GM21786 (cell line): Measurements from ENCODE around the gene SLC36A3.
"Not testable (repeated sequence)": the region's sequence is repeated elsewhere in the genome, so short reads cannot be mapped to it uniquely, and the experiment has no call there.

Source experiments
- ATAC-seq: cut with Tn5 transposase; IDR thresholded peaks from one replicate; pipeline ENCODE4 v1.9.1; 2021; ENCODE audit not compliant: unreplicated experiment

SLC36A3 gene

DNA sequence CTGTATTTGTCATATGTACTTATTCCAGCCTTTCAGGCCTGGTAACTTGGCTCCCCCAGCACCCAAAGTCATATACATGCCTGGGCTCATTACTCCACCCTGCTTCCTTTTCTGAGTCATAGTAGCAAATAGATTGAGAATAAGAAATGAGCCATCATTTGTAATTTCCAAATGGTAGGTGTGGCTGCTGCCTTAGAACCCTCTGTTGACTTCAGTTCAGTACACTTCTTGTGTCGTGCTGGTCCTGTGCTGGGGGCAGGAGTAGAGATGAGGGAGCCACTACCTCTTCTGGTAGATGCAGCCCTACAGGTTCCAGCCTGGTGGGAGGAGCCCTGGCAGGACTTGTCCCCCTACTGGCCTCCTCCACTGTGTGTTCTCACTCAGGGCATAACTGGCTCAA, 39.5 kb downstream of the SLC36A3 start:
- ATAC-seq = no peak

DNA sequence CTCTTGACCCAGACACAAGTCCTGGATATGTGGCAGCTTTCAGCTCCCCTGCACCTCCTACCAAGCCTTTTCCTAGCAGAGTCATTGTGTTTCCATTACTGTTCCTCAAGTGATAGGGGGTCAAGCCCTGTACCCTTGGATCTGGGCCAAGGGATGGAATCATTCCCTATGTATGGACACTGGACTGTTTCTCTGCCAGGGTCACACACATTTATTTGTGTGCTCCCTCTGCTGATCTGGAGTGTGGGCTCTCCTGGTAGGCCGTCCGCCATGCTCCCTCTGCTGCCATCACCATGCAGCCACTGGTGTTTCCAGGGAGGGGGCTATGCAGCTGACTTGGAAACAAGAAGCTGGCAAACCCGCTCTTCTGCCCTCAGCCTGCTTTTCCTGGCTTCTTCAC, 41.0 kb downstream of the SLC36A3 start:
- ATAC-seq = no peak

DNA sequence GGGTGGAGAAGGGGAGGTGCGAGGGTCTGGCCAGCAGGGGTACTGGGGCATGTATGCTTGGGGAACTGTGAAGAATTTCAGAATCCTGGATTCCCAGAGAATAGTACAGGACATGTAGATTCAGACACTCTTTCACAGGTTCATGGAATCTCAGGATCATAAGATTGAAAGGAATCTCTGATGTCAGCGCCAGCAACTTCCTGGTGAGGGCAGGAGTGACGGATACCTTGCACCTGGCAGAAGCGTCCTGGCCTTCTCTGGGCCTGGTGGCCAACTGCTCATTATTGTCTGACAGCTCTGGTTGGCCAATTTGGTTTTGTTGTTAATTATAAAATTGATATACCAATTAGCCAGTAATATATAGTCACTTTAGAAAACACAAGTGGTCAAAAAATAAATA, 43.6 kb downstream of the SLC36A3 start:
- no peak for ATAC-seq

DNA sequence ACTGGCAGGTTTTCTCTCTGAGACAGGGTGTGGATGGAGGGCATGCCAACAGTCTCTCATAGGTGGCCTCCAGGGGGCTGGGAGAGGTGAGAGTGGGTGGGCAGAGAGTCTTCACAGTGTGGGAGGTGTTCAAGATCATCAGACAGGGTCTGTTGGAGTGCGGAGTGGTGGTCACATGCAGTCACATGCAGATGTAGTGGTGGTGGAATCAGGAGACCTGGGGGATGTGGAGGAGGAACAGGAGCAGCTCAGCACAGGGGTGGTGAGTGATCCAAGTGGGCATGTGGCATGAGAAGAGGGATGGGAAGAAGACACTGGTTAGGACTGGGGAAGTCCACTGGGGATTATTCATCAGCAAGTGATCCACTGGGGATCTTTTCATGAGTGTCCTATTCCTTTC, 44.8 kb downstream of the SLC36A3 start:
- no peak for ATAC-seq

DNA sequence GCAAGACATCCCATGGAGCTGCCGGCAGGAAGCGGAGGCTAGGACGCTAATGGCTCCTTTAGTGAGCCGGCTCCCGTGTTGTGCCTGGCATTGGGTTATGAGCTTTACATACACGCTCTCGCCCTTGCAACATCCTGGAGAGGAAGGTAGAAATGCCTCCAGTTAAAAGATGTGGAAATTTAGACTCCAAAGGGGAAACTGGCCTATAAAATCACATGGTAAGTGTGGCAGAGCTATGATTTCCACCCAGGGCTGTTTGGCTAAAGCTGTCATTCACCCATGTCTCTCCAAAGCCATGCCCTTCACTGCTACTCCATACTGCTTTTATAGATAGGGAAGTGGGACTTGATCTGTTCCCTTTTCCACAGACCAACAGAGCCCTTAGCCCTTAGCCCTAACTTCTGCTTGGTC, 45.4 kb downstream of the SLC36A3 start:
- ATAC-seq = no peak

DNA sequence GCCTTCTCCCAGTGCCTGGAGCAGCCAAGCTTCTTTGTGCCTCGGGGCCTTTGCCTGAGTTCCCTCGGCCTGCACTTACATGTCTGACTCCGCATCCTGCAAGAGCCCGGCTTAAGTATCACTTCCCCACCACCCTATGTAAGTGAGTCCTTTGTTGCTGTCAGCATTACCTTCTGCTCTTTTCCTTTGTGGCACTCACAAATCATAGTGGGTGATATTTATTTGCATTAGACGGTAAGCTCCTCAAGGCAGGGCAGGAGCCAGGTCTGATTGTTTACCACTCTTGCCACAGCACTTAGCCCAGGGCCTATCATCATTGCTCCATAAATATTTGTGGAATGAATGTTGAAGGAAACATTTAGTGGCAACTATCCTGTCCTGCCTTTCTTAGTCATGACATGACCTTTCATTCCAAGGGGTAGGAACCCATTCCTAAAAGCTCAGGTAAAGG, 45.8 kb downstream of the SLC36A3 start:
- peak; percentile 25 for ATAC-seq

DNA sequence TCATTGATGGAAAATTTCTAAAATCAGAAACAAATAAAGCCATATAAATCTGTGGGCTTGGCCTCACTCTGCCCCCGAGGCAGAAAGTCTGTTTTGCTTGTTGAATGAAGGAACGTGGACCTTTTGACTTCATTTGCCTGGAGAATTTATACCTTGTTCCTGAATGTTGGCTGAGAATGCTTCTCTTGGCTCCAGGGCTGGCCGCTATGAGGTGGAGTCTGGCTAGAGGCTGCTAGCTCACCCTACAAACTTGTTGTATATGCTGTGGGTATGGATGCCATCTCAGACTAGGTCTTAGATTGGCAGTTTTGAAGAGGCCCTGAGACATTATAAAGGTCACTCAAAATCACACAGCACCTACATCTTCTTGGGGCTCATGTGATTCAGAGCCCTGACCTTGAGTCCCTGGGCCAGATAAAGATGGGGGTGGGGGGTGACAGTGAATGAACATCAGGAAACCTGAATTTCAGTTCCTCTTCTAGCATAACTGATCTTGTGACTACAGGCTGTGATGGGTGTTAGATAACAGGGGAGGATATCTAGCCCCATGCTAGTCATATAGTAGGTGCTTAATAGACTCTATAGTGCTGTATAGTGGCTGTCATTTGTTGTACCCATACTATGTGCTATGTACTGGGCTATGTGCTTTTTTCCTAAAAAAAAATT, 47.8 kb downstream of the SLC36A3 start:
- ATAC-seq = peak; percentile 47

DNA sequence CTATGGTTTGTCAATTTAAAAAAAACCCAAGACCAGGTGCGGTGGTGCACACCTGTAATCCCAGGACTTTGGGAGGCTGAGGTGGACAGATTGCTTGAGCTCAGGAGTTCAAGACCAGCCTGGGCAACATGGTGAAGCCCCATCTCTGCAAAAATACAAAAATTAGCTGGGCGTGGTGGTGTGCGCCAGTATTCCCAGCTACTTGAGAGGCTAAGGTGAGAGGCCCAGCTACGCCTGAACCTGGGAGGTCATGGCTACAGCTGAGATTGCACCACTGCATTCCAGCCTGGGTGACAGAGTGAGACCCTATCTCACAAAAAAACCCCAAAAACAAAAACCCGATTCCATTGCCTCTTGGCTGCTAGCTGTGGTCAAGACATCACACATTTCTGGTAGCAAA, 48.6 kb downstream of the SLC36A3 start:
- ATAC-seq = not testable (repeated sequence)

DNA sequence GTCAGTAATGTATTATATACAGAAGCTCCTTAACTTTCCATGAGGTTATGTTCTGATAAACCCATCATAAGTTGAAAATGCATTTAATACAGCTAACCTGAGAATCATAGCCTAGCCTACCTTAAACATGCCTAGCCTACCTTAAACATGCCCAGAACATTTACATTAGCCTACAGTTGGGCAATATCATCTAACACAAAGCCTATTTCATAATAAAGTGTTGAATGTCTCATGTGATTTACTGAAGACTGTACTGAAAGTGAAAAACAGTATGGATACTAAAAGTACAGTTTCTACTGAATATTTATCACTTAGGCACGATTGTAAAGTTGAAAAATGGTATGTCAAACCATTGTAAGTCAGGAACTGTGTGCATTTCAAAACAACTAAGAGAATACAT, 49.0 kb downstream of the SLC36A3 start:
- no peak for ATAC-seq

DNA sequence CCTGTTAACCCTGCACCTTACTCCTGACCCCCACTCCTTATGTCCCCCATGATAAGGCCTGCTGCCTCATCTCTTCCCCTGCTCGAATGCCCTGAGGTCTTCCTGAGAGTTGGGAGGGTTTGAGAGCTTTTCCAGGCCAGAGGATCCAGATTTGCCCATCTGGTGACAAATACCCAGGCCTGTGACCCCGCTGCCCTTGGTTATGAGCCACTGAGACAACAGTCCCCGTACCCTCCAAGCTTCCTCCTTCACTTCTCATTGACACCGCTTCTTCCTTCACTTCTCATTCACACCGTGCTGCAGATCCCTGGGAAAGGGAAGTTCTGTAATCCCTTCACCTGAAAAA, 50.0 kb downstream of the SLC36A3 start:
- no peak for ATAC-seq

DNA sequence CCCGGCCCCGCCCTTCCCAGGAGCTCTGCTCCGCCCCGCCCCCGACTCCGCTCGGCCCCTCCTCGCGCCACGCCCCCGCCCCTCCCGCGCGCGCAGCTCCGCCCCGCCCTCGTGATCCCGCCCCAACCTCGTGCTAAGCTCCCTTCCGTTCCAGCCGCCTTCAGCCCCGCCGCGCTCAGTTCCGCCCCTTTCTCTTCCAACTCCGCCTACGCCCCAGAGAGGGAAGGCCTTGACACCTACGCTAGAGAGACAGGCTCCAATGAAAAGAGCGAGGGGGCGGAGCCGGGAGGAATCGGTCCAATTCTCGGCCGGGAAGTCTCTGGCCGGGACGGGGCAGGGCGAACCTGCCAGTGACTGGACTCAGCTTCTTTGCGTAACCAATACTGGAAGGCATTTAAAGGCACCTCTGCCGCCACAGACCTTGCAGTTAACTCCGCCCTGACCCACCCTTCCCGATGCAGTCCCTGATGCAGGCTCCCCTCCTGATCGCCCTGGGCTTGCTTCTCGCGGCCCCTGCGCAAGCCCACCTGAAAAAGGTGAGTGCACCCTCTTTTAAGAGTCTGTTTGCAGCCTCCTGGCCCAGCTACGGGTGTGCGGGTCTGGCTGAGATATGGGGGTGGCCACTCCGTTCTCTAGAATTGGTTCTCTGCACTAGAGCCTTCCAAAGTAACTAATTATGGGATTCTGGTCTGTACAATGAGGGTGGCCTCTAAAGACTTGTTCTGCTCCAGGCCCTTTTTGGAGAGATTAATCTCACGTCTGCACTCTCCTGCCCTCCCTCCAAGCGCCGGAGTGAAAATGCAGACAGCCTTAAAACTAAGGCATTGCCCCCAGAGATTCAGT, 50.6 kb downstream of the SLC36A3 start, which contains the start of gene GM2A:
GM2A (plus strand) TSS at position 424 of the 843 bp plus-strand sequence; CDS start at position 456, 32 bp downstream.
- peak; percentile 82 for ATAC-seq

DNA sequence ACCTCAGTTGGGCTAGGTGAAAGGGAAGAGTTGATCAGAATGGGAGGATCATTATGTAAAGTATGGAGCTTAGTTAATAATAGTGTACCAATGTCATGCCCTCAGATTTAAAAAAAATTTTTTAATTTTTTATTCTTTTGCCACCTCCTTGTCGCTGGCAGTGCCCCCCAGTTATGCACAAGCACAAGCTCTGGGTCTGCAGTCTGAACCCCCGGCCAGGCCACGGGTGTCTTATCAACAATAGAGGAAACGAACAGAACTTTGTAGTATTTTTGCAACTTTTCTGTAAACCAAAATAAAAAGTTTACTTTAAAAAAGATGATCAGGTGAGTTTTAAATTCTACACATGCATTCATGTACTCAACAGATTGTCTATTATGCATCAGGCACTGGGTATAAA, 51.9 kb downstream of the SLC36A3 start:
- no peak for ATAC-seq

DNA sequence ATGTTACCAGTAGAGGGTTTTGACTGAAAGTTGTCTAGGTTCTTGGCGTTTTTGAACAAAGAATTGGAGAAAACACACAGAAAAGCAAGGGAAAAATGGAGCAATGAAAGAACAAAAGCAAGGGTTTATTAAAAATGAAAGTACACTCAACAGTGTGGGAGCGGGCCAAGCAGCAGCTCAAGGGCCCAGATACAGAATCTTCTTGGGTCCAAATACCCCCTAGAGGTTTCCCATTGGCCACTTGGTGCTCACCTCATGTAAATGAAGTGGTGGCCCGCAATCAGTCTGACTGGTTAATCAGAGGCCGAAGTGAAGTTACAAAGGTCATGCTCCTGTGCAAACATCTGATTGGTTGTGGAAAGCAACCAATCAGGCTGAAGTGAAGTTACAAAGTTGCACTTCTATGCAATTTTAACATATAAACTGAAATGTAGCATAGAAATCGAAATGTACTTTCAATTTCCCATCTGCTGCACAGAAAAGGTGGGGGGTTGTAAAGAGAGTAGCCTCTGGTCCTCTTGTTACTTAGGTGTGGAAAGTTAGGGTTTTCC, 52.5 kb downstream of the SLC36A3 start:
- no peak for ATAC-seq

DNA sequence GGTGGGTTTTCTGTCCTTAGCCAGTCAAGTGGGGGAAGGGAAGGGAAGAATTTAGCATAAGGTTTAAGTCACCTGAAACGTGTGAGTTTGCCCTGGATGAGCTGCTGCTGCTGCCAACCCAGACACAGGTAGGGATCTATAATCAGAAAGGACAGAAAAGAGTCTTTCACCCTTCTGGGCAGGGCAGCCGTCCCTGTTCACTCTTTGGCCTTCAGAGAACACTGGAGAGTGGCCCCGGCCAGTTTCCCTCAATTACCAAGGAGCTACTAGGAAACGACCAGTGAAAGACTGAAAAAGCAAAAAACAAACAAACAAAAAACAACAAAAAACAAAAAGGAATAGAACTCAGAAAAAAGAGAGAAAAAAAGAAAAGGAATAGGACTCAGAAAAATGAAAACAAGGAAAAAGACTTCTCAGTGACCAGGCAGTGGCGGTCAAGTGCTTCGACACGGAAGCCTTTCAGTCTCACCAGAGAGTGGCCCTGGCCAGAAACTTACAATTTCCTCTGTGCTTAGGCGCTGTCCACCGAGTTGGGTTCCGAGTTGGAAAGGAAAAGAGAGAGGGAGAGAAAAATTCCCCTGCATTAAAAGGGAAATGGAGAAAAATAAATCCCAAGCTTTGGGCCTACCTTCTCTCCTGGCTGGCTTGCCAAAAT, 53.1 kb downstream of the SLC36A3 start:
- ATAC-seq = no peak

DNA sequence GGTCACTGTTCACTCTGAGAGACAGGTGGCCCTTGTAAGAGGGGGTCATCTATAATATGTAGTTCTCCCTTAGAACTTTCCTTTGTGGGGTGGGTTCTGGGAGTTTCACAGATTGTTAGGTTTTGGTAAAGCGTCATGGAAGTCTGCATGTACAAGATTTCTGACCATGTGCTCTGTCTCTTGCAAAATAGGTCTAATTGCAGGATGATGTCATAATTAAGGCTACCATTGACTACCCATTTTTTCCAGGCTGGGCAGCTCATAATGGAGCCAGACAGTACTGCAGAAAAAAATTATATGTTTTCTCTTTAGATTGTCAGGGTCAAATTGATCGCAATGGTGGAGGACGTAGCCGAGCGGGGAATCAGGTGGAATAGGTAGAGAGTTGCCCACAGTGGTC, 54.3 kb downstream of the SLC36A3 start:
- no peak for ATAC-seq

DNA sequence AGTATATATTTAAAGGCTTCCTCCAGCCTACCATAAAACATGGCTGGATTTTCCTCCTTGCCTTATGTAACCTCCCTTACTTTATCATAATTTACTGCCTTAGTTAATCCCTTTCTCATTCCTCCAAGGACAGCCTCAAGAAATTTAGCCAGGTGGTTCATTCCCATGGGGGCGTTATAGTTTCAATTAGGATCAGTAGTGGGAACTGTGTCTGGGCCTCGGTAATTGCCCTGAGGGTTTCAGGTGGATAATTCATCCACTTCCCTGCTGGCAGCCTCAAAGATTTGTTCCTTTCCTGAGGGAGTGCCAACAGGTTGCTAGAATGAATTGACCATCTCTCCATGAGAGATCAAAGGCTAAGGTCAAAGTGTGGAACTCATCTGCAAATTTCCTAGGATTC, 54.9 kb downstream of the SLC36A3 start:
- no peak for ATAC-seq

DNA sequence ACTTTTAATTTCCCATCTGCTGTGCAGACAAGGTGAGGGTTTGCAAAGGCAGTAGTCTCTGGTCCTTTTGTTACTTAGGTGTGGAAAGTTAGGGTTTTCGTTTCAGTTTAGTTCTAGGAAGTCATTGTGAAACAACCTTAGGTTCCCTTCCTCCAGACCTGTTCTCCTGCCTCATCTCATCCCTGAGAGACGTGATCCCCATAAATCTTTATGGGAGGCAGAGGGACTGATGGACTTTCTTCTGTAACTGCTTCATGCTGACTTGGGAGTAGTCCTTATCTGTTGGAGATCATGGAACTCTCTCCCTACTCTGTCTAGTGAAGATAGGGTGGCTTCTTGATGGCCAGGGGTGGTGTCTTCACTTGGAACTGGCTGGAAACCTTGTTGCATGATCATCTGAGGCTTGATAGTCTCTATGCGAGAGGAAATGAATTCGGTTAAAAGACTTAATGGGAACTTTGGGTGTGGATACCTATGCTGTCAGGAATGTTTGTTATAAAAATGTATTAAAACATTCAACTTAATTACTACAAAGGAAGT, 57.8 kb downstream of the SLC36A3 start:
- no peak for ATAC-seq

DNA sequence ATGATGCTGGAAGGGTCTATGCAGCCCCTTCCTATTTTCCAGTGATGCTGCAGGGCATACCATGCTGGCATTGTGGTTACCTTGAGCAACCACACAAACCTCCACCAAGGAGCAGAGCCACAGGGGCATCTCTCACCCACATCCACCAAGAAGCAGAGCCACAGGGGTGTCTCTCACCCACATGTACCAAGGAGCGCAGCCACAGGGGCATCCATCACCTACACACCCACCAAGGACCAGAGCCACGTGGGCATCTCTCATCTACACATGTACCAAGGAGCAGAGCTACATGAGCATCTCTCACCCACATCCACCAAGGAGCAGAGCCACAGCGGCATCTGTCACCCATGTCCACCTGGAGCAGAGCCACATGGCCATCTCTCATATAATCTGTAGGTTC, 59.4 kb downstream of the SLC36A3 start:
- ATAC-seq = no peak

DNA sequence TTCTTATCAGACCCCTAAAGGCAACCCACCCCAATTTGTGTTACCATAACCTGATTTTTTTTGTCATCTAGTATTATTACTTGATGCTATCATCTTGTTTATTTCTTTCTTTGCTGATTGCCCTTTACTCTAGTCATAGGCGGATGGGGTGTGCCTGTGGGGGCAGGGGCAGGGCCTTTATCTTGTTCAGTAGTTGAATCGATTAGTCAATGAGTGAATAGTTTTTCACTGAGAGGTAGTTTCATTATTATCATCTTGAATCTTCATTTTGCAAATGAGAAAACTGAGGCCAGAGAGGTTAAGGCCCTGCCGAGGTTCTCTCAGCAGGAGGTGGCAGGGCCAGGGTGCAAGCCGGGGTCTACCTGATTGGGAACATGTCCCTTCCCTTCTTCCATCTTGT, 60.0 kb downstream of the SLC36A3 start:
- no peak for ATAC-seq

DNA sequence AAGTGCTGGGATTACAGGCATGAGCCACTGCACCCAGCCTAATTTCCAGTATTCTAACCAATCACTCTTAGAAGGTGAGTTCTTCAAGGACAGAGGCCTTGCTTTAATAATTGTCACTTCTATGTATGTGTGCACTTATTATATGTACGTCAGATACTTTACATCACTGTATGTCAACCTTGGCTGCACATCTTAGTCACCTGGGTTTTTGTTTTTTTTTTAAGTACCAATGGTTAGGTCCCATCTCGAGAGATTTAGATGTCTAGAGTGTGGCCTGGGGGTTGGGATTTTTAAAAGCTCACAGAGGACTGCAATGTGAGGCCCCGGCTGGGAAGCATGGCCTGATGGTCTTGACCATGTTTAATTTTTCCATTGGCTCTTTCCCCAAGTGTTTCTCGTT, 60.4 kb downstream of the SLC36A3 start:
- ATAC-seq = no peak

DNA sequence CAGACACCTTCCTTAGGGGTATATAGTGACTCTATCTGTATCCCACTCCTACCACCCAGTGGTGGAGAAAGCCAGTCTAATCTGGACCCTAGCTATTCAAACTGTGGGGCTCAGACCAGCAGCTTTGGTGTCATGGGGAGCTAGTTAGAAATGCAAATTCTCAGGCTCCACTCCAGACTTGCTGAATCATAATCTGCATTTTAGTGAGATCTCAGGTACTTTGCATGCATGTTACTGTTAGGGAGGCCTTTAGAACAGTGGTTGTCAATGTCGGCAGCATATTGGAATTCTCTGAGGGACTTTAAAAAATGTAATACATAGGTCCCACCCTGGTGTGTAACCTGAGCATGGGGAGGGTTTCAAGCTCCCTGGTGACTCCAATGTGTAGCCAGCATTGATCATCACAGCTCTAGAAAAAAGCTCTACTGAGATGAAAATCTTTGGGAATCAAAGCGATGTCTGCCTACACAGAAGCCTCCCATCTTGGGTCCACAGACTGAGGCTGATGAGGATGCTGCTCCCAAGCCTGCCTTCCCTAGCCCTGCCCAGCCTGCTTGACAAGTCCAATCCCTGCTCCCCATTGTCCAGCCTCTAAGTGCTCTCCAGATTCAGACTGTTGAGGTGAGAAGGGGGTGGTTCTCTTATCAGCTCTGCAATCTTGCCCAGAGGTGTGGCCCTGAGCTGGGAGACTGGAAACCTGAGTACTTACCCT, 62.5 kb downstream of the SLC36A3 start:
- no peak for ATAC-seq
